Vagina (tissue), 2 donors: ENCODE data around the gene SYTL3.

Experiments
- CTCF ChIP-seq, 3 experiments: fragments of 450-650 bp in 2 of 3; fragments of 200-600 bp in 1 of 3; sonication (generic) in 1 of 3; IDR thresholded peaks; one replicate each; pipeline ENCODE4 v1.5.1; 2017 to 2019; ENCODE audit warnings: antibody characterized with exemption in 3 of 3, mild to moderate bottlenecking in 2 of 3, moderate library complexity in 2 of 3
- POLR2A ChIP-seq, 2 donors: fragments of 450-650 bp; IDR thresholded peaks; one replicate each; pipeline ENCODE4 v1.6.1; 2017; ENCODE audit warnings: antibody characterized with exemption in 2 of 2, mild to moderate bottlenecking in 2 of 2, moderate library complexity in 2 of 2
- POLR2AphosphoS5 ChIP-seq, 2 donors: sonication (generic); formaldehyde crosslinking; IDR thresholded peaks; one replicate each; pipeline ENCODE4 v1.9.0; 2017; ENCODE audit warnings: antibody characterized with exemption in 2 of 2, mild to moderate bottlenecking in 2 of 2, low read depth in 1 of 2; ENCODE audit not compliant: insufficient read depth in 1 of 2

GRCh38 chr6:158795516-158795915 is 145.7 kb downstream of the SYTL3 start:
- TF ChIP-seq CTCF (IDR thresholded peaks at IDR 0.05): no peak
- no peak for TF ChIP-seq POLR2AphosphoS5 (IDR thresholded peaks at IDR 0.05; ENCODE audit: insufficient read depth in 1 of 2, low read depth in 1 of 2)
- no peak for TF ChIP-seq POLR2A (IDR thresholded peaks at IDR 0.05)
